Duodenal mucosa (tissue), 2 donors: ENCODE measurements around the gene JPH2.

Source experiments
- H3K27ac ChIP-seq: one replicate; pipeline ENCODE4 v1.7.0; 2013; ENCODE audit warnings: low read depth, low read length
- H3K27me3 ChIP-seq, 2 donors: one replicate each; pipeline ENCODE4 v1.7.0; 2013; ENCODE audit warnings: low read length in 2 of 2, control low read depth in 1 of 2; ENCODE audit not compliant: insufficient read depth in 2 of 2, control insufficient read depth in 1 of 2
- H3K36me3 ChIP-seq, 2 donors: one replicate each; pipeline ENCODE4 v1.7.0; 2013; ENCODE audit warnings: low read length in 2 of 2, control low read depth in 1 of 2; ENCODE audit not compliant: insufficient read depth in 2 of 2, control insufficient read depth in 1 of 2
- H3K4me1 ChIP-seq, 2 donors: one replicate each; pipeline ENCODE4 v1.7.0; 2013; ENCODE audit warnings: low read length in 2 of 2, control low read depth in 1 of 2; ENCODE audit not compliant: insufficient read depth in 2 of 2, control insufficient read depth in 1 of 2
- H3K4me3 ChIP-seq, 2 donors: one replicate each; pipeline ENCODE4 v1.7.0; 2013; ENCODE audit warnings: low read length in 2 of 2, low read depth in 1 of 2
- H3K9ac ChIP-seq, 2 donors: one replicate each; pipeline ENCODE4 v1.7.0; 2013; ENCODE audit warnings: low read length in 2 of 2, low read depth in 1 of 2
- H3K9me3 ChIP-seq, 2 donors: one replicate each; pipeline ENCODE4 v1.7.0; 2013; ENCODE audit warnings: low read length in 2 of 2, control low read depth in 1 of 2; ENCODE audit not compliant: control insufficient read depth in 1 of 2

Gene JPH2

GRCh38 chr20:44109951-44110361, 77.0 kb downstream of the JPH2 start:
- H3K27me3 ChIP-seq, result peaks cover 0 to 11% of the 10 kb centered on the region in 2 donors
- no peak overlapping the region for H3K27ac ChIP-seq
- no peak overlapping the region for H3K9ac ChIP-seq
- no peaks in the 10 kb centered on the region for H3K36me3 ChIP-seq
- no peak overlapping the region for H3K4me3 ChIP-seq
- no peaks in the 10 kb centered on the region for H3K4me1 ChIP-seq
- peaks cover 4 to 9% of the 10 kb centered on the region in 2 donors for H3K9me3 ChIP-seq

GRCh38 chr20:44106615-44107014, 80.4 kb downstream of the JPH2 start:
- Histone ChIP-seq H3K27me3 (peaks cover 8 to 11% of the 10 kb centered on the region in 2 donors), H3K27ac (no peak overlapping the region), H3K4me3 (no peak overlapping the region), H3K9ac (no peak overlapping the region), H3K4me1 (no peaks in the 10 kb centered on the region), H3K9me3 (peaks cover 4 to 9% of the 10 kb centered on the region in 2 donors), H3K36me3 (no peaks in the 10 kb centered on the region)

GRCh38 chr20:44104798-44105517, 82.0 kb downstream of the JPH2 start:
- H3K36me3 ChIP-seq, result no peaks in the 10 kb centered on the region
- H3K9me3 ChIP-seq, result peaks cover 4 to 9% of the 10 kb centered on the region in 2 donors
- peaks cover 8% of the 10 kb centered on the region in 2 donors for H3K27me3 ChIP-seq
- H3K4me1 ChIP-seq, result no peaks in the 10 kb centered on the region
- no peak overlapping the region for H3K4me3 ChIP-seq
- H3K27ac ChIP-seq, result no peak overlapping the region
- H3K9ac ChIP-seq, result no peak overlapping the region

GRCh38 chr20:44102582-44102981, 84.4 kb downstream of the JPH2 start:
- no peak overlapping the region for H3K9ac ChIP-seq
- peaks cover 8% of the 10 kb centered on the region in 2 donors for H3K27me3 ChIP-seq
- H3K4me1 ChIP-seq, result no peaks in the 10 kb centered on the region
- no peak overlapping the region for H3K4me3 ChIP-seq
- peaks cover 0 to under 1% of the 10 kb centered on the region in 2 donors for H3K9me3 ChIP-seq
- H3K27ac ChIP-seq, result no peak overlapping the region
- no peaks in the 10 kb centered on the region for H3K36me3 ChIP-seq

- Histone ChIP-seq H3K9ac (no peak overlapping the region), H3K4me3 (no peak overlapping the region), H3K4me1 (no peaks in the 10 kb centered on the region), H3K9me3 (no peaks in the 10 kb centered on the region), H3K27me3 (peaks cover 0 to 9% of the 10 kb centered on the region in 2 donors), H3K36me3 (no peaks in the 10 kb centered on the region), H3K27ac (no peak overlapping the region)
Measured at GRCh38 chr20:44099832-44100231, 87.2 kb downstream of the JPH2 start.

- Histone ChIP-seq H3K9me3 (no peaks in the 10 kb centered on the region), H3K36me3 (no peaks in the 10 kb centered on the region), H3K27me3 (peaks cover 0 to 7% of the 10 kb centered on the region in 2 donors), H3K4me1 (no peaks in the 10 kb centered on the region), H3K4me3 (no peak overlapping the region), H3K9ac (no peak overlapping the region), H3K27ac (no peak overlapping the region)
Measured at GRCh38 chr20:44098657-44099056, 88.3 kb downstream of the JPH2 start.

GRCh38 chr20:44098256-44098630, 88.7 kb downstream of the JPH2 start:
- H3K27me3 ChIP-seq, result peaks cover 0 to 7% of the 10 kb centered on the region in 2 donors
- no peak overlapping the region for H3K4me3 ChIP-seq
- no peak overlapping the region for H3K9ac ChIP-seq
- H3K36me3 ChIP-seq, result no peaks in the 10 kb centered on the region
- H3K9me3 ChIP-seq, result no peaks in the 10 kb centered on the region
- no peak overlapping the region for H3K27ac ChIP-seq
- no peaks in the 10 kb centered on the region for H3K4me1 ChIP-seq

GRCh38 chr20:44097521-44098255, 89.3 kb downstream of the JPH2 start:
- H3K4me1 ChIP-seq, result no peaks in the 10 kb centered on the region
- no peak overlapping the region for H3K27ac ChIP-seq
- H3K4me3 ChIP-seq, result no peak overlapping the region
- H3K27me3 ChIP-seq, result peaks cover 0 to 7% of the 10 kb centered on the region in 2 donors
- H3K36me3 ChIP-seq, result no peaks in the 10 kb centered on the region
- H3K9me3 ChIP-seq, result no peaks in the 10 kb centered on the region
- H3K9ac ChIP-seq, result no peak overlapping the region

- Histone ChIP-seq H3K36me3 (no peaks in the 10 kb centered on the region), H3K9me3 (no peaks in the 10 kb centered on the region), H3K4me1 (no peaks in the 10 kb centered on the region), H3K27me3 (peaks cover 0 to 2% of the 10 kb centered on the region in 2 donors), H3K9ac (no peak overlapping the region), H3K27ac (no peak overlapping the region), H3K4me3 (no peak overlapping the region)
Measured at GRCh38 chr20:44095831-44096230, 91.2 kb downstream of the JPH2 start.

- Histone ChIP-seq H3K4me1 (no peaks in the 10 kb centered on the region), H3K27ac (no peak overlapping the region), H3K4me3 (no peak overlapping the region), H3K9ac (no peak overlapping the region), H3K36me3 (no peaks in the 10 kb centered on the region), H3K9me3 (no peaks in the 10 kb centered on the region), H3K27me3 (peaks cover 0 to 2% of the 10 kb centered on the region in 2 donors)
Measured at GRCh38 chr20:44093249-44093582, 93.8 kb downstream of the JPH2 start.
